GM12873 (cell line): ENCODE data around the gene TMEM209.

Experiments used
- TF ChIP-seq, protein P1 (sequence below): IDR thresholded peaks from 2 replicates; pipeline ENCODE4 v1.5.1; 2012; ENCODE audit warnings: low read depth, mild to moderate bottlenecking, moderate library complexity, low read length, control low read depth; ENCODE audit not compliant: insufficient read depth; ENCODE audit errors: missing control alignments

The TMEM209 gene

DNA sequence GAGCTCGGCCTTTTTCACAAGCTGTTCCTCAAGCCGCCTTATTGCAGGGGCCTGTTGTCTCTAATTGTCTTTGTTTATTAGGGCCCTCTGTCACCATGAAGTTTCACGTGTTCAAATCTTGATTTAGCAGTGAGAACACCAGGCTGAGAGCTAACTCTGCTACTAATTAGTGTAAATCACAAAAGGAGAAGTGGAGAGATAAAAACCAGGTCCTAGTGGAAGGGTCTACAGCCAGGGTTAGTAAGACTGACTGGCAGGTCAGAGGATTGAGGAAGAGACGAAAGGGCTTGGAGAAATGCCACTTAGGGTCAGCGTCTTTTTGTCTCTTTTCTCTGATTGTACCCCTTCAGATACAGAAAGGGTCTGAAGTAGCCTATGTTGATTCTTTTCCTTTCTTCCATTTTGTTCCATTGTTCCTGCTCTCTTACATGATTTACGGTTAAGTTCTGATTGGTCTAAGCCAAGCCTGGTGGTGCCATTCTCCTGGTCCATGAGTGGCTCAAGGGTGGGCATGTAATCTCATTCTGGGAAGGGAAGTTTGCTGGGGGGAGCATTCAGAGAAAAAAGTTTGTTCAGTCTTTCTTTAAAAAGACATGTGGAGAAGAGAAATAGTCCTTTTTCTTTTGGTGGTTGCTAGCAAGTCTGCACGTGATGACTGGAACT, 23.8 kb upstream of the TMEM209 start:
- TF ChIP-seq, protein P1, sequence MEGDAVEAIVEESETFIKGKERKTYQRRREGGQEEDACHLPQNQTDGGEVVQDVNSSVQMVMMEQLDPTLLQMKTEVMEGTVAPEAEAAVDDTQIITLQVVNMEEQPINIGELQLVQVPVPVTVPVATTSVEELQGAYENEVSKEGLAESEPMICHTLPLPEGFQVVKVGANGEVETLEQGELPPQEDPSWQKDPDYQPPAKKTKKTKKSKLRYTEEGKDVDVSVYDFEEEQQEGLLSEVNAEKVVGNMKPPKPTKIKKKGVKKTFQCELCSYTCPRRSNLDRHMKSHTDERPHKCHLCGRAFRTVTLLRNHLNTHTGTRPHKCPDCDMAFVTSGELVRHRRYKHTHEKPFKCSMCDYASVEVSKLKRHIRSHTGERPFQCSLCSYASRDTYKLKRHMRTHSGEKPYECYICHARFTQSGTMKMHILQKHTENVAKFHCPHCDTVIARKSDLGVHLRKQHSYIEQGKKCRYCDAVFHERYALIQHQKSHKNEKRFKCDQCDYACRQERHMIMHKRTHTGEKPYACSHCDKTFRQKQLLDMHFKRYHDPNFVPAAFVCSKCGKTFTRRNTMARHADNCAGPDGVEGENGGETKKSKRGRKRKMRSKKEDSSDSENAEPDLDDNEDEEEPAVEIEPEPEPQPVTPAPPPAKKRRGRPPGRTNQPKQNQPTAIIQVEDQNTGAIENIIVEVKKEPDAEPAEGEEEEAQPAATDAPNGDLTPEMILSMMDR: no peak

DNA sequence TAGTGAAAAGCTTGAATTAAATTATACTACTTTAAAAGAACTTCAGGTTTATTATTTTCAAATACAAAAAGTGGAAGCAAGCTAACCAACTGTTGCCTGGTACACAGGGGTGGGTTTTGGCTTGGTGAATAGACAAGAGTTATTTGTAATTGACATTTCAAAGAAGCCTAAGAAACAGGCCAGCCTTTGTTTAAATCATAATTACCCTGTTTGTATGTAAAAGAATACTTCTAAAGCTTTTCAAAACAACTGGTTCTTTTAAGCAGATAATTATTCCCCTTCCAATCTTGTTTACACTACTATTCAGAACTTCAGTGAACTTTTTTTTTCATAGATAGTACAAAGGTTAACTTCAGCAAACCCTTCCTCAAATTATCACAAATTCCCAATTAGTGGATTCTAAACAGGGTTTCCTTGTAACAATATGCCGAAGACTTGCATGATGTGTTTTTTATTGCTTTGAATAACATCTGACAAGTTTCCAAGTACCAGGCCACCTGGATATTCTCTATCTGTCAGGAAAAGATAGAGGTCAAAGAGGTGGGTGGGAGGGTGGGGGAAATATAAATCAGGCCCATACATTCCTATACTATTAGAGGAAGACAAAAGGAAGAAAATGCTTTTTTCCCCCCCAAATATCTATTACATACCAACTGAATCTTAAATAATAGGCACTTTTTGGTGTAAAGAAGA, 22.8 kb upstream of the TMEM209 start:
- TF ChIP-seq, protein P1: no peak

DNA sequence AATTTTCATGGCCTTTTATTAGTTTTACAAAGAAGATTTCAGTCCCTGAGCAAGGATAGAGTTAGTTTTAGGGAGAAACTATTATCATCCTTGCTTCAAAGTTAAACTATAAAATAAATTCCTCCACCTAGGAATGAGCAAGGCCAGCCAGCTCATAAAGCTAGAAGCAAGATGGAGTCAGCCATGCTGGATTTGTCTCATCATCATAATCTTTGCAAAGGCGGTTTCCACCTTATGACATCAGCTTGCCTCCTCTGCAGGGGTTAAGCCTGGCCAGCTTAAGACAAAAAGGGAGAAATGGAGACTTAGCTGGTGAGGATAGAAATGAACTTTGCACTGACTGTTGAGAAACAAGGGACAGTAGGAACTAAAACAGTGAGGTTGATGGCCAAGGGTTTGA, 21.1 kb upstream of the TMEM209 start:
- TF ChIP-seq, protein P1: no peak

DNA sequence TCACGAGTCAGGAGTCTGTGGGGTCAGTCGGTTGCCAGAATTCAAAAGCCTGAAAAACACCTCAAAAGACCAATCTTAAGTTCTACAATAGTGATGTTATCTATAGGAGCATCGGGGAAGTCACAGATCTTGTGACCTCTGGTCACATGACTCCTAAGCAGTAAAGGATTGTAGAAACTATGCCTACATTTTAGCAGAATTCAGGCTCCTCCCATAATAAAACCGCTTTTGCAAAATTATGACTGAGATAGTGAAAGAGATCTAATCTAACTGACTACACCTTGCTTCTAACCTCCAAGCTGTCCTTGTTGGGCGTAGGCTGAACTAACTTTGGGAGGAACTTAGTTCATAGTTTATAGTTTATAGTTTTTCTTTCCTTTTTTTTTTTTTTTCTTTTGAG, 19.0 kb upstream of the TMEM209 start:
- TF ChIP-seq, protein P1: no peak

DNA sequence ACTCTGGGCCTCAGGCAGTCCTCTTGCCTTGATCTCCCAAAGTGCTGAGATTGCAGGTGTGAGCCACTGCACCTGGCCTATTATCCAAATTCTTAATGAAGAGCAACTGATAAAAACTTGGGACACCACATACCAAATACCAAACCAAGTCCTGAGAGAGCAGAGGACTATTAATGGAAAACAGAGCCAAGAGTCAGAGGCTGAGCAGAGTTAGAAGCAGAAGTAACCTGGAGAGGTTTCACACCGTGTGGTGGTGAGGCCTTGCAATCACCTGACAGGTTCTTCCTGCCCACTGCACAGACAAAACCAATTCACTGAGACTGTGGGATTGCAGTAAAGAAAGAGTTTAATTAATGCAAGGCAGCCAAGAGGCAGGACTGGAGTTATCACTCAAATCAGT, 18.4 kb upstream of the TMEM209 start:
- TF ChIP-seq, protein P1: no peak

DNA sequence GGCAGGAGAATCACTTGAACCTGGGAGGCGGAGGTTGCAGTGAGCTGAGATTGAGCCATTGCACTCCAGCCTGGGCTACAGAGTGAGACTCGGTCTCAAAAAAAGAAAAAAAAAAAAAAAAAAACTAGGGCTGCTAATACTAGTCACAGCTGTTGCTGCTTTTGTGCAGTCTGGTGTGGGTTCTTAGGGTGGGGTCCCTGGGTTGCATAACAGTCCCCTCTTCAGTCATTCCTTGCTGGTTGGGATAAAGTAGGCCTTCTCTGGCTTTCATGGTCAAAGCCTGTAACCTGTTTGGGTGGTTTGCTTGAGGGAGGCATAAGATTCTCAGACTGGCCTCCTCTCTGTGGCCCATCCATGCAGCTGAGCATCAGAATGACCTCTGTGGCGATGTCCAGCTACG, 16.5 kb upstream of the TMEM209 start:
- TF ChIP-seq, protein P1: no peak

DNA sequence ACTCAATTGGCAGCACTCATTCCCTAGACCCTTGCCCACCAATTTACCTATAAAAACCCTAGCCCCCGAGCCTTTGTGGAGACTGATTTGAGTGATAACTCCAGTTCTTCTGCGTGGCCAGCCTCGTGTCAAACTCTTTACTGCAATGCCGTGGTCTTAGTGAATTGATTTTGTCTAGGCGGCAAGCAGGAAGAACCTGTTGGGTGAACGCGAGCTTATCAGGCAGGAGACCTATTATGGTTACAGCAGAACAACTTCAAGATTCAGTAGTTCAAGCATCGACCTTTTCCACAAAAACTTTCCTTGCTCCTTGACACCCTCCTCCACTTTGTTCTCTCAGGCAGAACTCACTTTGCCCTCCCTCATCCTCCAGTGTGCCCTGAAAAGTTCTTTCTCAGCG, 14.7 kb upstream of the TMEM209 start:
- TF ChIP-seq, protein P1: no peak
